ENCODE measurements around the gene RAD23A. TPM values are rescaled to one million over a fixed set of nuclear protein-coding genes. Genes with fewer than 3 reads are reported as not detected.

Gene RAD23A
- total and polyA plus RNA-seq, 2 experiments from 2014 or later: 107 to 177 TPM

DNA sequence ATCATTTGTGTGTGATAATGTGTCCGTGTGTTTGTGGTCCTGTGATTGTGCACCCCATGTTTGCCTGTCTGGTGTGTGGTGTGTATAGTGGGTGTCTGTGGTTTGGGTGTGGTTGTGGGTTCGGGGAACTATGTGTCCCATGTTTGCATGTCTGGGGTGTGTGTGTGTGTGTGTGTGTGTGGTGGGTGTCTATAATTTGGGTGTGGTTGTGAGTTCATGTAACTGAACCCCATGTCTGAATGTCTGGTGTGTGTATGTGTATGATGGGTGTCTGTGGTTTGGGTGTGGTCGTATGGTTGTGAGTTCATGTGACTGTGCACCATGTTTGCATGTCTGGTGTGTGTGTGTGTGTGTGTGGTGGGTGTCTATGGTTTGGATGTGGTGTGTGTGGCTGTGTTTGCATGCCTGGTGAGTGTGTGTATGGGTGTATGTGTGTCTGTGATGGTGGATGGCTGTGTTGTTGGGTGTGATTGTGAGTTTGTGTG lies 38.5 kb downstream of the RAD23A start:
- no peak overlapping the region for H3K4me2 ChIP-seq (ENCODE audit: unreplicated experiment)
- H3K27me3 ChIP-seq (replicated peaks; ENCODE audit: insufficient read depth): no peaks in the 10 kb centered on the region
- H3K4me1 ChIP-seq (ENCODE audit: insufficient read depth): 0 out of 2 replicates have a peak, but pooled peaks cover 11% of the 10 kb centered on the region
- peak; percentile 44 for DNase-seq
- H2AFZ ChIP-seq: no peak overlapping the region
- H4K20me1 ChIP-seq (ENCODE audit: insufficient read depth): no peaks in the 10 kb centered on the region
- H3K9ac ChIP-seq: no peak overlapping the region
- H3K9me2 ChIP-seq (ENCODE audit: insufficient read depth): no peaks in the 10 kb centered on the region
- no peak overlapping the region for H3K27ac ChIP-seq
- H3K36me3 ChIP-seq (ENCODE audit: low read depth): no peaks in the 10 kb centered on the region
- no peaks in the 10 kb centered on the region for H3F3A ChIP-seq (ENCODE audit: insufficient read depth)
- H3K79me2 ChIP-seq (ENCODE audit: insufficient read depth): no peaks in the 10 kb centered on the region
- no peak overlapping the region for H3K4me3 ChIP-seq
- no peaks in the 10 kb centered on the region for H3K9me3 ChIP-seq (ENCODE audit: low read depth)
- TF ChIP-seq EZH2 (IDR thresholded peaks at IDR 0.05; ENCODE audit: insufficient read depth, poor library complexity, severe bottlenecking) (no peak), EZH2phosphoT487 (IDR thresholded peaks at IDR 0.05; ENCODE audit: insufficient read depth, low read depth) (no peak)
- WGBS, 2 experiments (ENCODE audit: low coverage in 1 of 2, low lambda C conversion rate in 2 of 2, missing lambda C conversion rate in 2 of 2): 70 to 75% methylated on average over 3 of the region's 3 CpGs
- in situ Hi-C loops (cut with MboI): loop anchor here (10.0 kb wide), 1 partner anchor 111 kb away; no protein-coding TSS in a partner anchor

DNA sequence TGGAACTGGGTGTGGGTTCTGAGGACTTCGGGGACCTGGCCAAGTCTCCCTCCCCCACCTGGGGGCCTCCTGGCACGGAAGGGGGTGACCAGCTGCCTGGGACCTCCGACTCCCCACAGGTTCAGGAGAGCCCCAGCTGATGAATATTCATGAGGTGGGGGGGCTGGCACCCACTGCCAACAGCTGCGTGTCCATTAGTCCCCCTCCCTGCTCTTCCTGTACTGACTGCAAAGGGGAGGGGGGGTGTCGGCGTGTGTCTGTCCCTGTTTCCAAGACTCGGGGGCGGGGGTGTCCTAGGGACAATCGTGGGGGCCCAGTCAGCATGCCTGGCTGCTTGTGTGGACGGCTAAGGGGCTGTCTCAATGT lies 39.0 kb downstream of the RAD23A start:
- no peaks in the 10 kb centered on the region for H3K36me3 ChIP-seq (ENCODE audit: low read depth)
- H3K79me2 ChIP-seq (ENCODE audit: insufficient read depth): no peaks in the 10 kb centered on the region
- peak overlapping the region; percentile 3 for H3K4me2 ChIP-seq (ENCODE audit: unreplicated experiment)
- H3K9ac ChIP-seq: peak overlapping the region; percentile 22; the same call in 1 of the 2 replicates
- DNase-seq: no peak
- H3K27ac ChIP-seq: no peak overlapping the region
- 0 out of 2 replicates have a peak overlapping the region, but pooled peaks have one; percentile 15 for H2AFZ ChIP-seq
- no peaks in the 10 kb centered on the region for H3F3A ChIP-seq (ENCODE audit: insufficient read depth)
- WGBS, 2 experiments (ENCODE audit: low coverage in 1 of 2, low lambda C conversion rate in 2 of 2, missing lambda C conversion rate in 2 of 2): 10 to 14% methylated on average over 8 of the region's 10 CpGs
- H3K9me3 ChIP-seq (ENCODE audit: low read depth): no peaks in the 10 kb centered on the region
- in situ Hi-C loops (cut with MboI): loop anchor here (10.0 kb wide), 1 partner anchor 110 kb away; no protein-coding TSS in a partner anchor
- no peaks in the 10 kb centered on the region for H3K27me3 ChIP-seq (replicated peaks; ENCODE audit: insufficient read depth)
- no peaks in the 10 kb centered on the region for H3K9me2 ChIP-seq (ENCODE audit: insufficient read depth)
- TF ChIP-seq EZH2 (IDR thresholded peaks at IDR 0.05; ENCODE audit: insufficient read depth, poor library complexity, severe bottlenecking) (no peak), EZH2phosphoT487 (IDR thresholded peaks at IDR 0.05; ENCODE audit: insufficient read depth, low read depth) (no peak)
- 0 out of 2 replicates have a peak, but pooled peaks cover 11% of the 10 kb centered on the region for H3K4me1 ChIP-seq (ENCODE audit: insufficient read depth)
- no peak overlapping the region for H3K4me3 ChIP-seq
- H4K20me1 ChIP-seq (ENCODE audit: insufficient read depth): no peaks in the 10 kb centered on the region

DNA sequence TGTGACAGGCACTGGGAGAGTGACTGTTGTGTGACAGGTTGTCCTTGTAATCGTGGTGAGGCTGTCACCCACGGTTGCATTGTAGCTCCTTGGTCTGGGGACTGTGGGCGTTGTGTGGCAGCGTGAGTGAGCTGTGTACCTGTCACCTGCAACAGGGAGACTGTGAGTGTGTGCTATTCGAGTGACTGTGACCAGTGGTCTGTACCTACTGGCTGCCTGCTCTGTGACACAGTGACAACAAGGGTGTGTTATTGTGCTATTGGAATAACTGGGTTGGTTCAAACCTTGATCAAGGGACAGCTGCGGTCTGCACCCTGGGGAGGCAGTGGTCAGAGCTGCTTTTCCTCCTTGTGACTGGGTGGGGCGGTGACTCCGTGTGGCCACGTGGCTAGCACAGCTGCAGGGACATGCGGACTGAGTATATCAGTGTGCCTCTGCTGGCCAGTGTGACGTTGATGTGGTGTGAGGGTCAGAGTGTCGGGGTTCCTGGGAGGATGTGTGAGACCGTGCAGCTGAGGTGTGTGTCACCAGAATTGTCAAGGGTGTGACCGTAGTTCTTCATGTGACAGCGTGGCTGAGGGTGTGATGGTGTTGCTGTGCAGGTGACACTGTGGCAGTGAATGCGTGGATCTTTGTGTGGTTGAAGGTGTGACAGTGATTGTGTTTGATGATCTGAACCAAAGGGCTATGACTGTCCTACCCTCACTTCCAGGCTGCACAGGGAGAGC lies 39.6 kb downstream of the RAD23A start:
- WGBS, 2 experiments (ENCODE audit: low coverage in 1 of 2, low lambda C conversion rate in 2 of 2, missing lambda C conversion rate in 2 of 2): 22 to 28% methylated on average over 16 of the region's 16 CpGs
- 0 out of 2 replicates have a peak, but pooled peaks cover 11% of the 10 kb centered on the region for H3K4me1 ChIP-seq (ENCODE audit: insufficient read depth)
- H3K9ac ChIP-seq: peak overlapping the region; percentile 22; the same call in 1 of the 2 replicates
- H3K36me3 ChIP-seq (ENCODE audit: low read depth): no peaks in the 10 kb centered on the region
- H3K9me2 ChIP-seq (ENCODE audit: insufficient read depth): no peaks in the 10 kb centered on the region
- no peaks in the 10 kb centered on the region for H4K20me1 ChIP-seq (ENCODE audit: insufficient read depth)
- no peak overlapping the region for H3K4me3 ChIP-seq
- DNase-seq: peak; percentile 88
- in situ Hi-C loops (cut with MboI): loop anchor here (10.0 kb wide), 1 partner anchor 110 kb away; no protein-coding TSS in a partner anchor
- no peak overlapping the region for H3K27ac ChIP-seq
- no peaks in the 10 kb centered on the region for H3K27me3 ChIP-seq (replicated peaks; ENCODE audit: insufficient read depth)
- H3K4me2 ChIP-seq (ENCODE audit: unreplicated experiment): peak overlapping the region; percentile 3
- no peak for TF ChIP-seq EZH2phosphoT487 (IDR thresholded peaks at IDR 0.05; ENCODE audit: insufficient read depth, low read depth)
- TF ChIP-seq EZH2 (IDR thresholded peaks at IDR 0.05; ENCODE audit: insufficient read depth, poor library complexity, severe bottlenecking): no peak
- H2AFZ ChIP-seq: peak overlapping the region; percentile 15; the same call in 1 of the 2 replicates
- H3K79me2 ChIP-seq (ENCODE audit: insufficient read depth): no peaks in the 10 kb centered on the region
- no peaks in the 10 kb centered on the region for H3F3A ChIP-seq (ENCODE audit: insufficient read depth)
- no peaks in the 10 kb centered on the region for H3K9me3 ChIP-seq (ENCODE audit: low read depth)

DNA sequence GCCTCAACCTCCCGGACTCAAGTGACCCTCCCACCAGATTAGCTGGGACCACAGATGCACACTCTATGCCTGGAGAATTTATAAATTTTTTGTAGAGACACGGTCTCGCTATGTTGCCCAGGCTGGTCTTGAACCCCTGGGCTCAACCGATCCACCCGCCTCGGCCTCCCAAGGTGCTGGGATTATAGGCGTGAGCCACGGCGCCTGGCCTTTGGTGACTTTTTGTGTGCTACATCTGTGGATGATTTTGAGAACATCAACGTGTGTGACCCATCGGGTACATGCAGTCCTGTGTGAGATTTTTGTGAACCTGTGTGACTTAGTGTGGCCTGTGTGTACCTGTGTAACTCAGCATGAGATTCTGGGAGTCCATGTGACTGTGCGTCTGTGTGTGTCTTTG lies 41.1 kb downstream of the RAD23A start:
- Histone ChIP-seq H3K36me3 (ENCODE audit: low read depth) (no peaks in the 10 kb centered on the region), H4K20me1 (ENCODE audit: insufficient read depth) (no peaks in the 10 kb centered on the region), H3K9me2 (ENCODE audit: insufficient read depth) (no peaks in the 10 kb centered on the region), H3K4me2 (ENCODE audit: unreplicated experiment) (no peak overlapping the region), H3K4me3 (no peak overlapping the region), H3K79me2 (ENCODE audit: insufficient read depth) (no peaks in the 10 kb centered on the region), H3K27me3 (replicated peaks; ENCODE audit: insufficient read depth) (no peaks in the 10 kb centered on the region), H3K9ac (no peak overlapping the region), H3K4me1 (ENCODE audit: insufficient read depth) (0 out of 2 replicates have a peak, but pooled peaks cover 11% of the 10 kb centered on the region), H3F3A (ENCODE audit: insufficient read depth) (no peaks in the 10 kb centered on the region), H3K27ac (no peak overlapping the region), H2AFZ (no peak overlapping the region), H3K9me3 (ENCODE audit: low read depth) (no peaks in the 10 kb centered on the region)
- in situ Hi-C loops (cut with MboI): loop anchor here (10.0 kb wide), 1 partner anchor 108 kb away; no protein-coding TSS in a partner anchor
- TF ChIP-seq EZH2 (IDR thresholded peaks at IDR 0.05; ENCODE audit: insufficient read depth, poor library complexity, severe bottlenecking): no peak
- no peak for TF ChIP-seq EZH2phosphoT487 (IDR thresholded peaks at IDR 0.05; ENCODE audit: insufficient read depth, low read depth)
- 93 to 94% methylated on average over 12 of the region's 12 CpGs for WGBS, 2 experiments (ENCODE audit: low coverage in 1 of 2, low lambda C conversion rate in 2 of 2, missing lambda C conversion rate in 2 of 2)
- no peak for DNase-seq

Measured in GM23248 (cell line).